ENCODE measurements around the gene C12orf43.

GRCh38 chr12:121057794-121058193 is 41.5 kb upstream of the C12orf43 start:
- TF ChIP-seq POLR2AphosphoS5 (IDR thresholded peaks at IDR 0.05) (no peak), POLR2A (IDR thresholded peaks at IDR 0.05) (no peak), CTCF (IDR thresholded peaks at IDR 0.05) (no peak), EP300 (IDR thresholded peaks at IDR 0.05) (no peak)

Measured in upper lobe of left lung (tissue), 4 donors.